Measurements from ENCODE around the gene KIR3DL3.
"Not testable (repeated sequence)": the region's sequence is repeated elsewhere in the genome, so short reads cannot be mapped to it uniquely, and the experiment has no call there.

- not testable (repeated sequence) for TF ChIP-seq CTCF (IDR thresholded peaks at IDR 0.05); ZFX (IDR thresholded peaks at IDR 0.05; ENCODE audit: borderline replicate concordance)
Observed at GRCh38 chr19:54750276-54750675, 26.0 kb downstream of the KIR3DL3 start.

Measured in 22Rv1 (cell line).